Uterus (tissue), 4 donors: ENCODE results near the gene GFER. TPM values are rescaled to one million over a fixed set of nuclear protein-coding genes. Genes with fewer than 3 reads are reported as not detected.

Experiments
- DNase-seq, 2 donors: peaks; one replicate each; pipeline ENCODE4 v3.0.0-alpha.2; 2019 to 2020
- H3K27ac ChIP-seq, 2 donors: fragments of 200-600 bp; sonication (generic); 1 replicate in 1 of 2; 2 replicates in 1 of 2; pipeline ENCODE4 v1.5.1; 2016 to 2018
- H3K27me3 ChIP-seq, 2 donors: fragments of 200-600 bp; sonication (generic); one replicate each; pipeline ENCODE4 v1.5.1; 2018 to 2019; ENCODE audit warnings: control low read depth in 1 of 2
- H3K36me3 ChIP-seq, 2 donors: fragments of 200-600 bp; sonication (generic); one replicate each; pipeline ENCODE4 v1.5.1; 2019; ENCODE audit warnings: control low read depth in 1 of 2
- H3K4me1 ChIP-seq, 2 donors: fragments of 200-600 bp; sonication (generic); one replicate each; pipeline ENCODE4 v1.5.1; 2018 to 2019; ENCODE audit warnings: control low read depth in 1 of 2
- H3K4me3 ChIP-seq, 2 donors: fragments of 200-600 bp; sonication (generic); 1 replicate in 1 of 2; 2 replicates in 1 of 2; pipeline ENCODE4 v1.5.1; 2018 to 2019; ENCODE audit warnings: mild to moderate bottlenecking in 1 of 2
- H3K9me3 ChIP-seq, 2 donors: fragments of 200-600 bp; sonication (generic); one replicate each; pipeline ENCODE4 v1.5.1; 2019; ENCODE audit warnings: control low read depth in 1 of 2
- POLR2A ChIP-seq, 2 donors: fragments of 450-650 bp; IDR thresholded peaks; one replicate each; pipeline ENCODE4 v1.6.1; 2016; ENCODE audit warnings: antibody characterized with exemption in 2 of 2, mild to moderate bottlenecking in 1 of 2, moderate library complexity in 1 of 2
- intact Hi-C: fragments of 100-400 bp; cut with DNase I; formaldehyde crosslinking; loops from one replicate; pipeline ENCODE4 v1.15.1; 2023; ENCODE audit warnings: low total_unique reads
- total RNA-seq, 4 donors: library from RNA; depleted of rRNA in 3 of 4; stranded (reverse); fragments of >200 nt in 3 of 4; gene quantifications; one replicate each; pipeline versions ENCODE4 v1.1.0 to v1.2.4, GENCODE V29; 2014 to 2023
- TF ChIP-seq, protein P1 (sequence below), 4 experiments: fragments of 200-600 bp in 2 of 4; fragments of 450-650 bp in 2 of 4; sonication (generic) in 2 of 4; IDR thresholded peaks; one replicate each; pipeline ENCODE4 v1.5.1; 2016 to 2019; ENCODE audit warnings: antibody characterized with exemption in 4 of 4, mild to moderate bottlenecking in 2 of 4, moderate library complexity in 1 of 4
- donor health status: DM: yes; HTN: yes; CAD: no.

Gene GFER
- total RNA-seq, 4 donors from 2014 or later = 2.6 to 20.8 (median 6.6) TPM

- Histone ChIP-seq H3K4me3 (peak overlapping the region; percentile 62 to 81), H3K27me3 (no peaks in the 10 kb centered on the region), H3K36me3 (no peaks in the 10 kb centered on the region), H3K27ac (peak overlapping the region; percentile 80 to 95), H3K4me1 (peaks cover 0 to 4% of the 10 kb centered on the region in 2 donors), H3K9me3 (no peaks in the 10 kb centered on the region)
- TF ChIP-seq, protein P1, sequence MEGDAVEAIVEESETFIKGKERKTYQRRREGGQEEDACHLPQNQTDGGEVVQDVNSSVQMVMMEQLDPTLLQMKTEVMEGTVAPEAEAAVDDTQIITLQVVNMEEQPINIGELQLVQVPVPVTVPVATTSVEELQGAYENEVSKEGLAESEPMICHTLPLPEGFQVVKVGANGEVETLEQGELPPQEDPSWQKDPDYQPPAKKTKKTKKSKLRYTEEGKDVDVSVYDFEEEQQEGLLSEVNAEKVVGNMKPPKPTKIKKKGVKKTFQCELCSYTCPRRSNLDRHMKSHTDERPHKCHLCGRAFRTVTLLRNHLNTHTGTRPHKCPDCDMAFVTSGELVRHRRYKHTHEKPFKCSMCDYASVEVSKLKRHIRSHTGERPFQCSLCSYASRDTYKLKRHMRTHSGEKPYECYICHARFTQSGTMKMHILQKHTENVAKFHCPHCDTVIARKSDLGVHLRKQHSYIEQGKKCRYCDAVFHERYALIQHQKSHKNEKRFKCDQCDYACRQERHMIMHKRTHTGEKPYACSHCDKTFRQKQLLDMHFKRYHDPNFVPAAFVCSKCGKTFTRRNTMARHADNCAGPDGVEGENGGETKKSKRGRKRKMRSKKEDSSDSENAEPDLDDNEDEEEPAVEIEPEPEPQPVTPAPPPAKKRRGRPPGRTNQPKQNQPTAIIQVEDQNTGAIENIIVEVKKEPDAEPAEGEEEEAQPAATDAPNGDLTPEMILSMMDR (IDR thresholded peaks at IDR 0.05) = no peak
- TF ChIP-seq POLR2A (IDR thresholded peaks at IDR 0.05) = no peak
- no peak for DNase-seq
- intact Hi-C loops = no loop called here
Observed at GRCh38 chr16:1963806-1964505, 20.0 kb upstream of the GFER start.

GRCh38 chr16:1964506-1965395 is 19.2 kb upstream of the GFER start, which contains the start of gene RPS2:
Gene RPS2, minus strand, starts transcription at chr16:1964826. Its CDS starts 201 bp downstream, at chr16:1964625.
- H3K4me1 ChIP-seq = peaks cover 0 to 4% of the 10 kb centered on the region in 2 donors
- H3K27ac ChIP-seq = peak within 1 kb of the TSS; percentile 80 to 95
- intact Hi-C loops = no loop called here
- no peaks in the 10 kb centered on the region for H3K36me3 ChIP-seq
- no peaks in the 10 kb centered on the region for H3K27me3 ChIP-seq
- H3K4me3 ChIP-seq = peak within 1 kb of the TSS; percentile 62 to 81
- DNase-seq = peak; percentile 98 to 99
- no peaks in the 10 kb centered on the region for H3K9me3 ChIP-seq
- peak; percentile 72 to 96 for TF ChIP-seq POLR2A (IDR thresholded peaks at IDR 0.05)
- TF ChIP-seq, protein P1 (IDR thresholded peaks at IDR 0.05) = peak in 1 of 4 experiments; percentile 5

DNA sequence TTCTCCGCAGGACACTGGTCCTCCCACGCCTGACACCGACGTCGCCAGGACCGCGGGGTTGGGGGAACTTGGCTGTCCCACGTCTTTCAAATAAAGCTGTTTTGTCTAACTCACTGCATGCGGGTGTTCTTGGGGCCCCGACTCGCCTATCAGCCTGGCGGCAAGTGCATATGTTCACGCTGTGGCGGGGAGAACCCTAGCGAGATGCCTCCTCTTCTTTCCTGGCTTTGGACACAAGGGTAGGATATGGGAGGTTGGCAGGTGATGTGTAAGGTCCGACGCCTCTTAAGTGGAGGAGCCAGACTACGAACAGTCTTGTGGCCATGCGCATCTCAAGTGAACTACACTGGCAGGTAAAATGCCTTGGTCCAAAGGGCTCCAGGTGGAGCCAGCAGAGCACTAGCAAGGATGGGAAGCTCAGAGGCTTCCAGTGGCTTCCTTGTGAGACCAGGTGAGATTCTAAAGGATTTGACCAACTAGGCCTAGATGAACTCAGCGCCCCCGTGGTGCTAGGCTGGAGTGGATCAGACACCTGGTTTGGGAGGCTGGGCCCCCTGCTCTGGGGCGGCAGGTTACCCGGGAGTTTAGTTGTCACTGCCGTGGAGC is 18.5 kb upstream of the GFER start:
- peaks cover 0 to 4% of the 10 kb centered on the region in 2 donors for H3K4me1 ChIP-seq

GRCh38 chr16:1966460-1966859 is 17.5 kb upstream of the GFER start, which contains the start of gene RNF151:
Gene RNF151, plus strand, starts transcription at chr16:1966856. Its CDS starts 26 bp downstream, at chr16:1966882.
- TF ChIP-seq, protein P1 (IDR thresholded peaks at IDR 0.05) = no peak
- no peak for TF ChIP-seq POLR2A (IDR thresholded peaks at IDR 0.05)
- intact Hi-C loops = no loop called here
- H3K27me3 ChIP-seq = no peaks in the 10 kb centered on the region
- peak within 1 kb of the TSS in 1 of 2 donors; percentile 81 for H3K4me3 ChIP-seq
- H3K27ac ChIP-seq = peak within 1 kb of the TSS; percentile 80 to 95
- H3K4me1 ChIP-seq = peaks cover 0 to 9% of the 10 kb centered on the region in 2 donors
- H3K36me3 ChIP-seq = no peaks in the 10 kb centered on the region
- no peak for DNase-seq
- H3K9me3 ChIP-seq = no peaks in the 10 kb centered on the region

More for the DNA sequence above, 18.5 kb upstream of the GFER start:
- intact Hi-C loops = no loop called here
- Histone ChIP-seq H3K4me3 (peak overlapping the region; percentile 62 to 81), H3K27ac (peak overlapping the region; percentile 80 to 95), H3K9me3 (no peaks in the 10 kb centered on the region), H3K27me3 (no peaks in the 10 kb centered on the region), H3K36me3 (no peaks in the 10 kb centered on the region)
- TF ChIP-seq POLR2A (IDR thresholded peaks at IDR 0.05) = no peak
- TF ChIP-seq, protein P1 (IDR thresholded peaks at IDR 0.05) = no peak
- no peak for DNase-seq
